Esophagus muscularis mucosa (tissue), 4 donors: ENCODE results near the gene PEX11G.

ENCODE experiments used
- EP300 ChIP-seq: sonication (generic); formaldehyde crosslinking; IDR thresholded peaks from one replicate; pipeline ENCODE4 v1.6.1; 2017; ENCODE audit warnings: antibody characterized with exemption
- POLR2A ChIP-seq: fragments of 450-650 bp; IDR thresholded peaks from one replicate; pipeline ENCODE4 v1.6.1; 2017; ENCODE audit warnings: antibody characterized with exemption, moderate library complexity, mild to moderate bottlenecking, low read depth
- POLR2AphosphoS5 ChIP-seq, 2 donors: sonication (generic); formaldehyde crosslinking; IDR thresholded peaks; one replicate each; pipeline ENCODE4 v1.6.1; 2017; ENCODE audit warnings: antibody characterized with exemption in 2 of 2
- TF ChIP-seq, protein P1 (sequence below), 3 experiments: fragments of 200-600 bp in 2 of 3; fragments of 450-650 bp in 1 of 3; sonication (generic) in 2 of 3; IDR thresholded peaks; one replicate each; pipeline ENCODE4 v1.5.1; 2017 to 2019; ENCODE audit warnings: antibody characterized with exemption in 3 of 3, mild to moderate bottlenecking in 2 of 3, moderate library complexity in 1 of 3

DNA sequence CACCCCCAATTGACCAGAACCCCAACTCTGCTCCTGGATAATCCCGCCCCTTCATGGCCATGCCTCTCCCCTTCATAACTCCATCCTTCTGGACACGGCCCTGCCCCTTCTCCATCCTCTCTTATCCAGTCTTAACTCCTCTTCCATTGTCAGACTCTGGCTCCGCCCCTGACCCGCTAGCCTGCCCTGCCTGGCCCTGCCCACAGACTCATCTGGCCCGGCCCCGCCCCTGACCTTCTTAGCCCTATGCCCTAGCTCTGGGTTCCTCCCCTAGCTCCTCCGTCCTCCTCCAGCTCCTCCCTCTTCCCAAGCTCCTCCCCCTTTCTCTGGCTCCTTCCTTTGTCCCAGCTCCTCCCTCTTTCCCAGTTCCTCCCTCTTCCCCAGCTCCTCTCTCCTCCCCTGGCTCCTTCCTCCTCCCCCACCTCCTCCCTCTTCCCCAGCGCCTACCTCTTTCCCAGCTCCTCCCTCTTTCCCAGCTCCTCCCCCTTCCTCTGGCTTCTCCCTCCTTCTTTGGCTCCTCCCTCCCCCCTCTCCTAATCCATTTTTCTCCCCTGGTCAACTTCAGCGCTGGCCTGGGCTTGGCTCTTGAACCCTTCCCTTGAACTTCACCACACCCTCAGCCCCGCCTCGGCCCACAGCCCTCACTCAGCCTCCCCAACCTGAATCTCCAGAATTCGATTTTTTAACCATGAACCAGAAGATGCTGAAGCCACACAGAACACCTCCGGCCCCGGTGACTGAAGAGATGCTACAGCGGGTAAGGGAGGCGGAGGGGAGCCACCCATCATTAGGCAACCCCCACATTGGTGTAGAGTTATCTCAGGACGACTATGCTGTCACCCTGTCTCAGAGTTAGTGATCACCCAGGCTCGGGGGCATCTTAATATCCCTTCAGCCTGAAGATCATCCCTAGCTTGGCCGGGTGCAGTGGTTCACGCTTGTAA lies 17.8 kb upstream of the PEX11G start:
- TF ChIP-seq, protein P1, sequence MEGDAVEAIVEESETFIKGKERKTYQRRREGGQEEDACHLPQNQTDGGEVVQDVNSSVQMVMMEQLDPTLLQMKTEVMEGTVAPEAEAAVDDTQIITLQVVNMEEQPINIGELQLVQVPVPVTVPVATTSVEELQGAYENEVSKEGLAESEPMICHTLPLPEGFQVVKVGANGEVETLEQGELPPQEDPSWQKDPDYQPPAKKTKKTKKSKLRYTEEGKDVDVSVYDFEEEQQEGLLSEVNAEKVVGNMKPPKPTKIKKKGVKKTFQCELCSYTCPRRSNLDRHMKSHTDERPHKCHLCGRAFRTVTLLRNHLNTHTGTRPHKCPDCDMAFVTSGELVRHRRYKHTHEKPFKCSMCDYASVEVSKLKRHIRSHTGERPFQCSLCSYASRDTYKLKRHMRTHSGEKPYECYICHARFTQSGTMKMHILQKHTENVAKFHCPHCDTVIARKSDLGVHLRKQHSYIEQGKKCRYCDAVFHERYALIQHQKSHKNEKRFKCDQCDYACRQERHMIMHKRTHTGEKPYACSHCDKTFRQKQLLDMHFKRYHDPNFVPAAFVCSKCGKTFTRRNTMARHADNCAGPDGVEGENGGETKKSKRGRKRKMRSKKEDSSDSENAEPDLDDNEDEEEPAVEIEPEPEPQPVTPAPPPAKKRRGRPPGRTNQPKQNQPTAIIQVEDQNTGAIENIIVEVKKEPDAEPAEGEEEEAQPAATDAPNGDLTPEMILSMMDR (IDR thresholded peaks at IDR 0.05), result no peak
- no peak for TF ChIP-seq EP300
- no peak for TF ChIP-seq POLR2A
- no peak for TF ChIP-seq POLR2AphosphoS5 (IDR thresholded peaks at IDR 0.05)
